HL-60 (cell line): ENCODE results near the gene CDCA5.
A peak's percentile ranks its signal among the peaks of the same experiment; 100 is the strongest.

Experiments used
- DNase-seq, 2 experiments: peaks; one replicate each; pipeline ENCODE4 v3.0.0-alpha.2; 2010 to 2020; ENCODE audit warnings: low read depth in 1 of 2, low spot score in 1 of 2
- H3K27ac ChIP-seq: fragments of 250-450 bp; sonication (Bioruptor Pico); replicated peaks from 2 replicates; pipeline ENCODE4 v1.5.1; 2020; ENCODE audit warnings: mild to moderate bottlenecking, moderate library complexity
- H3K27me3 ChIP-seq: fragments of 250-450 bp; sonication (Bioruptor Pico); 2 replicates; pipeline ENCODE4 v1.5.1; 2021; ENCODE audit warnings: mild to moderate bottlenecking, moderate library complexity; ENCODE audit not compliant: insufficient read depth, poor library complexity, severe bottlenecking
- H3K4me3 ChIP-seq: replicated peaks from 2 replicates; pipeline ENCODE4 v1.5.1; 2011; ENCODE audit warnings: mild to moderate bottlenecking, control low read depth, low read length; ENCODE audit not compliant: insufficient read depth
- CTCF ChIP-seq: IDR thresholded peaks from one replicate; pipeline ENCODE4 v1.5.1; 2011; ENCODE audit warnings: low read length, control low read depth, inconsistent platforms; ENCODE audit not compliant: insufficient read depth
- GABPA ChIP-seq: IDR thresholded peaks from 2 replicates; pipeline ENCODE4 v1.6.1; 2012; ENCODE audit warnings: low read depth
- POLR2AphosphoS5 ChIP-seq: IDR thresholded peaks from 2 replicates; pipeline ENCODE4 v1.6.1; 2012; ENCODE audit warnings: low read depth
- SPI1 ChIP-seq: IDR thresholded peaks from 2 replicates; pipeline ENCODE4 v1.6.1; 2012; ENCODE audit warnings: low read depth, mild to moderate bottlenecking, borderline replicate concordance
- TF ChIP-seq, protein P1 (sequence below): IDR thresholded peaks from 2 replicates; pipeline ENCODE4 v1.6.1; 2012; ENCODE audit warnings: low read depth; ENCODE audit not compliant: insufficient replicate concordance

Gene CDCA5

GRCh38 chr11:65085446-65085845 is 1.6 kb upstream of the CDCA5 start:
- no peaks in the 10 kb centered on the region for H3K27me3 ChIP-seq
- no peak overlapping the region for H3K4me3 ChIP-seq
- peak overlapping the region; percentile 97; the same call in 1 of the 2 replicates for H3K27ac ChIP-seq
- TF ChIP-seq CTCF (no peak), SPI1 (peak; percentile 44; the same call in 1 of the 2 replicates)
- no peak for DNase-seq

GRCh38 chr11:65084598-65085375 is 947 bp upstream of the CDCA5 start:
- Histone ChIP-seq H3K4me3 (peak overlapping the region; percentile 90), H3K27ac (peak overlapping the region; percentile 97), H3K27me3 (no peaks in the 10 kb centered on the region)
- DNase-seq = no peak
- TF ChIP-seq SPI1 = no peak
- no peak for TF ChIP-seq POLR2AphosphoS5
- TF ChIP-seq GABPA = no peak
- no peak for TF ChIP-seq CTCF
- TF ChIP-seq, protein P1, sequence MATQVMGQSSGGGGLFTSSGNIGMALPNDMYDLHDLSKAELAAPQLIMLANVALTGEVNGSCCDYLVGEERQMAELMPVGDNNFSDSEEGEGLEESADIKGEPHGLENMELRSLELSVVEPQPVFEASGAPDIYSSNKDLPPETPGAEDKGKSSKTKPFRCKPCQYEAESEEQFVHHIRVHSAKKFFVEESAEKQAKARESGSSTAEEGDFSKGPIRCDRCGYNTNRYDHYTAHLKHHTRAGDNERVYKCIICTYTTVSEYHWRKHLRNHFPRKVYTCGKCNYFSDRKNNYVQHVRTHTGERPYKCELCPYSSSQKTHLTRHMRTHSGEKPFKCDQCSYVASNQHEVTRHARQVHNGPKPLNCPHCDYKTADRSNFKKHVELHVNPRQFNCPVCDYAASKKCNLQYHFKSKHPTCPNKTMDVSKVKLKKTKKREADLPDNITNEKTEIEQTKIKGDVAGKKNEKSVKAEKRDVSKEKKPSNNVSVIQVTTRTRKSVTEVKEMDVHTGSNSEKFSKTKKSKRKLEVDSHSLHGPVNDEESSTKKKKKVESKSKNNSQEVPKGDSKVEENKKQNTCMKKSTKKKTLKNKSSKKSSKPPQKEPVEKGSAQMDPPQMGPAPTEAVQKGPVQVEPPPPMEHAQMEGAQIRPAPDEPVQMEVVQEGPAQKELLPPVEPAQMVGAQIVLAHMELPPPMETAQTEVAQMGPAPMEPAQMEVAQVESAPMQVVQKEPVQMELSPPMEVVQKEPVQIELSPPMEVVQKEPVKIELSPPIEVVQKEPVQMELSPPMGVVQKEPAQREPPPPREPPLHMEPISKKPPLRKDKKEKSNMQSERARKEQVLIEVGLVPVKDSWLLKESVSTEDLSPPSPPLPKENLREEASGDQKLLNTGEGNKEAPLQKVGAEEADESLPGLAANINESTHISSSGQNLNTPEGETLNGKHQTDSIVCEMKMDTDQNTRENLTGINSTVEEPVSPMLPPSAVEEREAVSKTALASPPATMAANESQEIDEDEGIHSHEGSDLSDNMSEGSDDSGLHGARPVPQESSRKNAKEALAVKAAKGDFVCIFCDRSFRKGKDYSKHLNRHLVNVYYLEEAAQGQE = no peak

DNA sequence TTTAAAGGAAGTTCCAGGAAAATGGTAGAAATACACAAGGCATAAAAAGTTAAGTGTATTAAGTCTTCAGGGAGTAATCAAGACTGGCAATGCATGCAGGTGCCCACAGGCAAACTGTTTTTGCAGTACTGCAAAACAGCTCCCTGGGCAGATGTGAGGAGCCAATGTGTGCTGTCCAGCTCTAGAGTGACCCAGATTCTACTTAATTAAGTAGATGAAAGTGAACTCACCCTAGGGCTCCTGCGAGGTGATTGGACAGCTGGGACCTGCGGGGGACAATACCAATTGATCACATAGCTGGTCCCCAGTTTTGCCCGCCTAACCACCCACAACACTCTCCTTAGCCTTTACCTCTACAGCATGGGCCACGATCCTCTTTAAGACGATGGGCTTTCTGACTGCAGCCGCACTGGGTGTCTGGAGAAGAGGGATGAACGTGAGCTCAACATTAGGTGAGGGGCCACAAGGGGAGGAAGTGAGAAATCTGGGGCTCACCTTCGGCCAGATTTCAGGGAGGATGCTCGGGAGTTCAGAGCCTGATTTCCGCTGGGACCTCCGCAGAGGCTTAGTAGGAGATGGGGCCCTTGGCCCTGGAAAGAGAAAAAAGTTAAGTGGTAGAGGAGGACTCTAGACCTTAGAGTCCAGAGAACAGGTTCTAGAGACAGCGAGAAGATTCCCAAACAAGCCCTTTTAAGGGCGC is 556 bp downstream of the CDCA5 start:
- no peak for DNase-seq
- Histone ChIP-seq H3K4me3 (peak overlapping the region; percentile 90), H3K27me3 (no peaks in the 10 kb centered on the region), H3K27ac (peak overlapping the region; percentile 97)
- TF ChIP-seq GABPA = no peak
- TF ChIP-seq, protein P1 = peak; percentile 36

DNA sequence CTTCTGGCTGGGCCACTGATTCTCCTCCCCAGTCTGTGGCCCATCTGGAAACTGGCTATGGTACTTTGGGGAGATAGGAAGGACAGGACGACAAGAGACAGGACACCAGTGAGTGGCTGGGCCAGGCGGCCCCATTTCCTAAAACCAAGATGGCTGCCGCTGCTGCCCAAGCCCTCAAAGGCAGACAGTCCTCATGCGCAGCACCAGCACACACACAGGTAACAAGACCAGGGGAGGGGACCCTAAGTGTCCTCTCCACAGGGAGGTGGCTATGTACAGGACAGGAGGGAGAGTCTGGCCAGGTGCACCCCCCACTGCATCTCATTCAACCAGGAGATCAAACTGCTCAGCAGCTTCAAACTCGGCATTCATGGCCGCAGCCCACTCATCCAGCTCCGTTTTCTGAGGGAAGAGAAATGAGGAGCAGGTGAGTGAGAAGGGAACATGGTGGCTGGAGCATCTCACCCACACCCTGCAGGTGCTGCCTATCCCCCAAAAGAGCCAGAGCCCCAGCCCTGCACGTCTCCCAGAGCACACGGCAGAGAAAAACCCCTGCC is 5.0 kb downstream of the CDCA5 start:
- Histone ChIP-seq H3K27ac (no peak overlapping the region), H3K27me3 (no peaks in the 10 kb centered on the region)

More for the DNA sequence above, 5.0 kb downstream of the CDCA5 start:
- TF ChIP-seq SPI1 = no peak
- no peak for TF ChIP-seq POLR2AphosphoS5
- no peak for TF ChIP-seq GABPA
- TF ChIP-seq, protein P1 = no peak
- no peak for TF ChIP-seq CTCF
- no peak overlapping the region for H3K4me3 ChIP-seq
- no peak for DNase-seq
